Stimulated activated CD4-positive, alpha-beta T cell treated with anti-CD3 and anti-CD28 coated beads, Interleukin-15, amount 100 ng/mL, for 24 hours (primary cell): ENCODE results near the gene ZNF610.

ENCODE experiments used
- DNase-seq: peaks from one replicate; pipeline ENCODE4 v3.0.0-alpha.2; 2020

Gene ZNF610

DNA sequence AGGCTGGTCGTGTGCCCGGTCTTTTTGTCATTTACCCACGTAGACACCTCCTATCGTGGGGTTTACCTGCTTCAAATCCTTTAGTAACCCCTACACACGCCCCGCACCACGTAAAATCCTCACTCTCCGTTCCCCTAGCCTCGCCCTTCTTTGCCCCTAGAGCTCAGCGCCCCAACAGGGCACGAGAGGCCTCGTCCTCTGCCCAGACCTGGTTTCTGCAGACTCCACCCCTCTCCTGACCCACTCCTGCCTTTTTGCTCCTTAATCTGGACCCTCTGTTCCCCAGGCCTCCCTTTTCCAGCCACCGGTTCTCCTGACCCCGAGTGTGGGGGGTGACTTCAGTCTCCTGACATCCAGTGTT, 62.0 kb downstream of the ZNF610 start:
- DNase-seq = peak; percentile 10

DNA sequence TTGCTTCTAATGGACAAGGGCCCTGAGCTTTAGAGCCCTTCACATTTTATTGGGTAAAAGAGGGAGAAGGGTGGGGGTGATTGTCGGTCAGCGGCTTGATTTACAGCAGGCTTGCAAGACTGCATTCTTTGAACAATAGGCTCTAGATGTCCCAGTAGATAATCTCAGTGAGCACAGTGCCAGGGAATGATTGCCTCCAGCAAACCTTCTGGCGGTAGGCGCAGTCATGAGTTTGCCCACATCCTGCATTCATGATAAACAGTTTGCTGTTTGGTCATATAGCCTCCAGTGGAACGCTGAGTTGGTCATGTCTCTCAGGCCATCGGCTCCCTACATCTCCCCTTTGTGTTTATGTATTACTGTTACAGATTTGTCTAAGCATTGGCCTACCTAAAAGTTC, 74.2 kb downstream of the ZNF610 start:
- no peak for DNase-seq

DNA sequence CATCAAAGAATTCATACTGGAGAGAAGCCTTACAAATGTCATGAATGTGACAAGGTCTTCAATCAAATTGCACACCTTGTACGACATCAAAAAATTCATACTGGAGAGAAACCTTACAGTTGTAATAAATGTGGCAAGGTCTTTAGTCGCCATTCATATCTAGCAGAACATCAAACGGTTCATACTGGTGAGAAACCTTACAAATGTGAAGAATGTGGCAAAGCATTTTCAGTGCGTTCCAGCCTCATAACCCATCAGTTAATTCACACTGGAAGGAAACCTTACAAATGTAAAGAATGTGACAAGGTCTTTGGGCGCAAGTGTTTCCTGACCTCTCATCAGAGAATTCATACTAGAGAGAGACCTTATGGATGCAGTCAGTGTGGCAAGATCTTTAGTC, 79.7 kb downstream of the ZNF610 start:
- no peak for DNase-seq
